Stomach (tissue), 4 donors: ENCODE results near the gene FLNC.

ENCODE experiments used
- EP300 ChIP-seq: sonication (generic); formaldehyde crosslinking; IDR thresholded peaks from one replicate; pipeline ENCODE4 v1.6.1; 2017; ENCODE audit warnings: antibody characterized with exemption
- POLR2AphosphoS5 ChIP-seq, 3 donors: sonication (generic); formaldehyde crosslinking; IDR thresholded peaks; one replicate each; pipeline ENCODE4 v1.6.1; 2016; ENCODE audit warnings: antibody characterized with exemption in 3 of 3
- TF ChIP-seq, protein P1 (sequence below), 7 experiments: fragments of 450-650 bp in 4 of 7; fragments of 200-600 bp in 3 of 7; sonication (generic) in 3 of 7; IDR thresholded peaks; one replicate each; pipeline ENCODE4 v1.5.1; 2016 to 2019; ENCODE audit warnings: antibody characterized with exemption in 7 of 7, control low read depth in 2 of 7, mild to moderate bottlenecking in 1 of 7

- TF ChIP-seq, protein P1, sequence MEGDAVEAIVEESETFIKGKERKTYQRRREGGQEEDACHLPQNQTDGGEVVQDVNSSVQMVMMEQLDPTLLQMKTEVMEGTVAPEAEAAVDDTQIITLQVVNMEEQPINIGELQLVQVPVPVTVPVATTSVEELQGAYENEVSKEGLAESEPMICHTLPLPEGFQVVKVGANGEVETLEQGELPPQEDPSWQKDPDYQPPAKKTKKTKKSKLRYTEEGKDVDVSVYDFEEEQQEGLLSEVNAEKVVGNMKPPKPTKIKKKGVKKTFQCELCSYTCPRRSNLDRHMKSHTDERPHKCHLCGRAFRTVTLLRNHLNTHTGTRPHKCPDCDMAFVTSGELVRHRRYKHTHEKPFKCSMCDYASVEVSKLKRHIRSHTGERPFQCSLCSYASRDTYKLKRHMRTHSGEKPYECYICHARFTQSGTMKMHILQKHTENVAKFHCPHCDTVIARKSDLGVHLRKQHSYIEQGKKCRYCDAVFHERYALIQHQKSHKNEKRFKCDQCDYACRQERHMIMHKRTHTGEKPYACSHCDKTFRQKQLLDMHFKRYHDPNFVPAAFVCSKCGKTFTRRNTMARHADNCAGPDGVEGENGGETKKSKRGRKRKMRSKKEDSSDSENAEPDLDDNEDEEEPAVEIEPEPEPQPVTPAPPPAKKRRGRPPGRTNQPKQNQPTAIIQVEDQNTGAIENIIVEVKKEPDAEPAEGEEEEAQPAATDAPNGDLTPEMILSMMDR (IDR thresholded peaks at IDR 0.05): no peak
- no peak for TF ChIP-seq POLR2AphosphoS5 (IDR thresholded peaks at IDR 0.05)
- no peak for TF ChIP-seq EP300
Measured at GRCh38 chr7:128888039-128888755, 58.0 kb downstream of the FLNC start.
